Activated T-cell treated with anti-CD3 and anti-CD28 coated beads for 48 hours (primary cell): ENCODE results near the gene SLC25A24.
"Not testable (repeated sequence)": the region's sequence is repeated elsewhere in the genome, so short reads cannot be mapped to it uniquely, and the experiment has no call there.

Experiments used
- DNase-seq: peaks from one replicate; pipeline ENCODE4 v3.0.0-alpha.2; 2020; ENCODE audit warnings: low read depth

The SLC25A24 gene

GRCh38 chr1:108199781-108200686, at the start of gene SLC25A24:
Gene SLC25A24 (minus strand): TSS chr1:108200343. CDS start chr1:108200138, 205 bp downstream.
- peak; percentile 71 for DNase-seq

- not testable (repeated sequence) for DNase-seq
Measured at GRCh38 chr1:108243976-108244375, 43.8 kb upstream of the SLC25A24 start, which contains the start of gene NBPF4. Gene NBPF4 (minus strand): TSS chr1:108244076. CDS start chr1:108243761, 315 bp downstream.

GRCh38 chr1:108239426-108239825, 39.3 kb upstream of the SLC25A24 start:
- DNase-seq = not testable (repeated sequence)

- not testable (repeated sequence) for DNase-seq
Measured at GRCh38 chr1:108235308-108235707, 35.2 kb upstream of the SLC25A24 start.

- not testable (repeated sequence) for DNase-seq
Measured at GRCh38 chr1:108232183-108232582, 32.0 kb upstream of the SLC25A24 start.

GRCh38 chr1:108229976-108230375, 29.8 kb upstream of the SLC25A24 start:
- not testable (repeated sequence) for DNase-seq

GRCh38 chr1:108227772-108228171, 27.6 kb upstream of the SLC25A24 start:
- DNase-seq = not testable (repeated sequence)

GRCh38 chr1:108226855-108227254, 26.7 kb upstream of the SLC25A24 start:
- not testable (repeated sequence) for DNase-seq

GRCh38 chr1:108223226-108223625, 23.1 kb upstream of the SLC25A24 start:
- DNase-seq = not testable (repeated sequence)

GRCh38 chr1:108217515-108218174, 17.5 kb upstream of the SLC25A24 start:
- DNase-seq = not testable (repeated sequence)

GRCh38 chr1:108217007-108217406, 16.9 kb upstream of the SLC25A24 start:
- DNase-seq = not testable (repeated sequence)

GRCh38 chr1:108216028-108216890, 16.1 kb upstream of the SLC25A24 start:
- DNase-seq = not testable (repeated sequence)

- DNase-seq = not testable (repeated sequence)
Measured at GRCh38 chr1:108214641-108215465, 14.7 kb upstream of the SLC25A24 start.

- no peak for DNase-seq
Measured at GRCh38 chr1:108211014-108211413, 10.9 kb upstream of the SLC25A24 start.

GRCh38 chr1:108209456-108210108, 9.4 kb upstream of the SLC25A24 start:
- no peak for DNase-seq

- DNase-seq = no peak
Measured at GRCh38 chr1:108208724-108209446, 8.7 kb upstream of the SLC25A24 start.

GRCh38 chr1:108203582-108203981, 3.4 kb upstream of the SLC25A24 start:
- not testable (repeated sequence) for DNase-seq

GRCh38 chr1:108201687-108202086, 1.5 kb upstream of the SLC25A24 start:
- DNase-seq = no peak

GRCh38 chr1:108200687-108201051, 526 bp upstream of the SLC25A24 start:
- DNase-seq = no peak

GRCh38 chr1:108199201-108199691, 897 bp downstream of the SLC25A24 start:
- no peak for DNase-seq
